Activated CD4-positive, alpha-beta T cell treated with anti-CD3 and anti-CD28 coated beads for 4 hours (primary cell): ENCODE results near the gene TFF1.

Source experiments
- DNase-seq, 2 donors: peaks; one replicate each; pipeline ENCODE4 v3.0.0-alpha.2; 2020

Gene TFF1

GRCh38 chr21:42314616-42315295 is 51.6 kb downstream of the TFF1 start:
- DNase-seq = no peak

DNA sequence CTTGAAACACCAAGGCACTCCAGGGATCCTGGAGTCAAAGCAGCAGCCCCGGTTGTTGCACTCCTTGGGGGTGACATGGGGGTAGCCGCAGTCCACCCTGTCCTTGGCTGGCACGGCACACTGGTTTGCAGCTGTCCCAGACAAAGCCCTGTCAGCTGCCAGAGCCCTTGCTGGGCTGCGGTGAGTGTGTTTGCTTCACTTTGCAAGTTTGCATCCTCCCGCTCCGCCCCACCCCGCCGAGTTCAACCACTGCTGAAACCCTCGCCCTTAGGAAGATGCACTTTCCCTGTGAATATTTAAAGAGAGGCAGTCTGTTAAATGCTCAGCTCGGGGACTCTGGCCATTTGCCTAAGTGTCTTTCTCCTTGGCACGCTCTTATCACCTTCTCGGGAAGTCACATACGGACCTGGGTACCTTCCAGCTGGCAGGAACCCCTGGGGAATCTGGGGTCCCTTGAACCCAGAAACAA is 52.8 kb downstream of the TFF1 start:
- no peak for DNase-seq

GRCh38 chr21:42312626-42313104 is 53.7 kb downstream of the TFF1 start:
- no peak for DNase-seq
